HEK293T (cell line): Measurements from ENCODE around the gene ARMC7.

ENCODE experiments used
- CTCF ChIA-PET: fragments of 350-600 bp; formaldehyde crosslinking; extraction: SDS; loops from one replicate; lab custom pipeline; 2021; ENCODE audit warnings: antibody characterized with exemption, inconsistent platforms; lab: Yijun Ruan, JAX
- POLR2A ChIA-PET: fragments of 350-600 bp; formaldehyde crosslinking; extraction: SDS; loops from one replicate; lab custom pipeline; 2020; ENCODE audit warnings: antibody characterized with exemption, inconsistent platforms; lab: Yijun Ruan, JAX
- DNase-seq: peaks from one replicate; pipeline ENCODE4 v3.0.0; 2012; ENCODE audit warnings: mixed read lengths; ENCODE audit errors: extremely low spot score
- ARNT ChIP-seq: fragments of 450-650 bp; IDR thresholded peaks from 2 replicates; pipeline ENCODE4 v1.6.1; 2017; ENCODE audit warnings: mild to moderate bottlenecking
- BHLHE40 ChIP-seq: fragments of 450-650 bp; IDR thresholded peaks from 2 replicates; pipeline ENCODE4 v1.6.1; 2016; ENCODE audit warnings: mild to moderate bottlenecking, moderate library complexity, borderline replicate concordance
- CTBP1 ChIP-seq: fragments of 450-650 bp; IDR thresholded peaks from 2 replicates; pipeline ENCODE4 v1.6.1; 2016; ENCODE audit warnings: borderline replicate concordance
- ELF4 ChIP-seq: fragments of 450-650 bp; IDR thresholded peaks from 2 replicates; pipeline ENCODE4 v1.6.1; 2017; ENCODE audit warnings: antibody characterized with exemption
- FOXA1 ChIP-seq: fragments of 450-650 bp; IDR thresholded peaks from 2 replicates; pipeline ENCODE4 v1.6.1; 2016; ENCODE audit warnings: mild to moderate bottlenecking
- FOXK2 ChIP-seq: fragments of 450-650 bp; IDR thresholded peaks from 2 replicates; pipeline ENCODE4 v1.6.1; 2016; ENCODE audit warnings: mild to moderate bottlenecking
- FOXM1 ChIP-seq: fragments of 450-650 bp; IDR thresholded peaks from 2 replicates; pipeline ENCODE4 v1.6.1; 2017; ENCODE audit warnings: mild to moderate bottlenecking, borderline replicate concordance
- HDGF ChIP-seq: fragments of 450-650 bp; IDR thresholded peaks from 2 replicates; pipeline ENCODE4 v1.6.1; 2017; ENCODE audit warnings: antibody characterized with exemption, borderline replicate concordance
- L3MBTL2 ChIP-seq: fragments of 450-650 bp; conservative IDR thresholded peaks from 2 replicates; pipeline ENCODE4 v1.6.1; 2016; ENCODE audit warnings: mild to moderate bottlenecking
- LEF1 ChIP-seq: fragments of 450-650 bp; IDR thresholded peaks from 2 replicates; pipeline ENCODE4 v1.6.1; 2017; ENCODE audit warnings: mild to moderate bottlenecking, borderline replicate concordance
- NFRKB ChIP-seq: fragments of 450-650 bp; IDR thresholded peaks from 2 replicates; pipeline ENCODE4 v1.6.1; 2016; ENCODE audit warnings: mild to moderate bottlenecking, moderate library complexity
- PKNOX1 ChIP-seq: fragments of 450-650 bp; IDR thresholded peaks from 2 replicates; pipeline ENCODE4 v1.6.1; 2016
- SP1 ChIP-seq: fragments of 450-650 bp; IDR thresholded peaks from 2 replicates; pipeline ENCODE4 v1.6.1; 2017
- SUZ12 ChIP-seq: fragments of 450-650 bp; IDR thresholded peaks from 2 replicates; pipeline ENCODE4 v1.6.1; 2016; ENCODE audit warnings: mild to moderate bottlenecking
- TARDBP ChIP-seq: fragments of 450-650 bp; IDR thresholded peaks from 2 replicates; pipeline ENCODE4 v1.6.1; 2016
- ZNF384 ChIP-seq: fragments of 450-650 bp; IDR thresholded peaks from 2 replicates; pipeline ENCODE4 v1.6.1; 2016

ARMC7 gene

GRCh38 chr17:75111777-75112335 lies 2.1 kb downstream of the ARMC7 start:
- CTCF ChIA-PET: interaction anchor here (0.6 kb wide), 1 partner anchor 59 kb away, joined by 3 read pairs; no protein-coding TSS in a partner anchor
- no peak for DNase-seq
- TF ChIP-seq HDGF: no peak
- no peak; the same call in 1 of the 2 replicates for TF ChIP-seq ZNF384
- no peak for TF ChIP-seq NFRKB
- no peak for TF ChIP-seq TARDBP
- TF ChIP-seq PKNOX1: no peak
- TF ChIP-seq L3MBTL2: no peak
- TF ChIP-seq CTBP1: no peak
- TF ChIP-seq SUZ12: no peak
- no peak for TF ChIP-seq FOXM1
- TF ChIP-seq LEF1: no peak
- no peak for TF ChIP-seq FOXA1
- no peak for TF ChIP-seq SP1
- TF ChIP-seq FOXK2: no peak
- TF ChIP-seq BHLHE40: no peak
- no peak for TF ChIP-seq ELF4
- TF ChIP-seq ARNT: no peak
- POLR2A ChIA-PET: interaction anchor here (0.9 kb wide), 1 partner anchor 17 kb away, joined by 3 read pairs; no protein-coding TSS in a partner anchor

GRCh38 chr17:75113798-75114551 lies 4.2 kb downstream of the ARMC7 start:
- ChIA-PET CTCF (interaction anchor here (0.6 to 3.0 kb wide), 32 partner anchors 8 to 298 kb away, joined by 3 to 44 read pairs (median 5); partner anchors contain the start of genes MIF4GD, MRPL58, NT5C and NUP85), POLR2A (interaction anchor here (0.7 to 6.5 kb wide), 13 partner anchors 11 to 241 kb away, joined by 3 to 68 read pairs (median 3); partner anchors contain the start of genes ATP5PD, FDXR, NT5C and NUP85)
- DNase-seq: peak; percentile 83
- TF ChIP-seq BHLHE40: no peak

DNA sequence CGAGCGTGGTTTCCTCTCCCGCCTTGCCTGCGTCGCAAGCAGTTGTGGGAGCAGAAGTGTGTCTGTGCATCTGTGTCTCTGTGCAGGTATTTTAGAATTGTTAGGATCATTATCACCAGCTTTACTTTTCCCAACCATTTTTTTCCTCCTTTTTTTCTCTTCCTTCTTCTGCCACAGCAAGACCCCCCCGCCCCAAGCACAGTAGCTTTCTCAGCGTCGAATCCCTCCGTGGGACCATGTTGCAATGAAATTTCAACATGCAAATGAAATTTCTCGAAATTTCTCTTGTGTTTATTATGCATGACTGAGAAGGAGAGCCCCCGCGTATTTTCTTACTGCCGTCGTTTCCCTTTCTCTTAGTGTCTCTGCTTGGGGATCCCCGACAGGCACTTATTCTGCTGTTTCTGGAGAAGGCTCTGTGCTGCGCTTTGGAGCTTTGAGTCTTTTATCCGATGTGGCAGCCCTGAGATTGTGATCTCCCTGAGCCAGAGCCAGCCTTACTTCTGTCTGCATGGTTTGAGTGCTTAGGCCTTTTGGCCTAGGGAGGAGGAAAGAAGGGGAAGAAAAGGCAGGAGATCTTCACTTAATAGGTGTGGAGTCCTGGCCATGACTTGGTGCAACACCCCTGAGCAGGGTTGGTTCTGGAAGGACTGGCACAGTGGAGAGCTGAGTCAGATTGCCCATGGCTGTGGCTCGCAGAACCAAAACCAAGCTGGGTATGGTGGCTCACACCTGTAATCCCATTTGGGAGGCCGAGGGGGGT lies 5.0 kb downstream of the ARMC7 start:
- CTCF ChIA-PET: interaction anchor here (0.6 to 3.0 kb wide), 29 partner anchors 9 to 240 kb away, joined by 3 to 44 read pairs (median 6); partner anchors contain the start of genes MIF4GD, MRPL58, NT5C and NUP85
- TF ChIP-seq TARDBP (no peak), L3MBTL2 (no peak), CTBP1 (no peak), ZNF384 (no peak), PKNOX1 (no peak), NFRKB (no peak), ARNT (no peak), FOXM1 (no peak), LEF1 (no peak), FOXK2 (no peak), FOXA1 (no peak), ELF4 (no peak), BHLHE40 (no peak), HDGF (no peak), SP1 (no peak), SUZ12 (no peak)
- POLR2A ChIA-PET: interaction anchor here (1.0 to 6.5 kb wide), 9 partner anchors 10 to 91 kb away, joined by 3 to 68 read pairs (median 5); partner anchors contain the start of genes ATP5PD, NT5C, NUP85 and SUMO2
- DNase-seq: no peak

GRCh38 chr17:75115555-75115954 lies 5.8 kb downstream of the ARMC7 start:
- no peak for TF ChIP-seq ZNF384
- no peak for TF ChIP-seq L3MBTL2
- TF ChIP-seq LEF1: no peak
- no peak for TF ChIP-seq HDGF
- no peak for TF ChIP-seq NFRKB
- TF ChIP-seq FOXA1: no peak
- TF ChIP-seq ELF4: no peak
- no peak for TF ChIP-seq TARDBP
- no peak for TF ChIP-seq BHLHE40
- TF ChIP-seq ARNT: no peak
- TF ChIP-seq FOXM1: no peak
- no peak for TF ChIP-seq SUZ12
- no peak for TF ChIP-seq PKNOX1
- no peak for TF ChIP-seq SP1
- no peak for TF ChIP-seq CTBP1
- no peak for TF ChIP-seq FOXK2
- no peak for DNase-seq
- POLR2A ChIA-PET: interaction anchor here (6.5 kb wide), 1 partner anchor 15 kb away, joined by 68 read pairs; the partner anchor contains the start of gene NT5C
- CTCF ChIA-PET: interaction anchor here (1.0 to 3.0 kb wide), 6 partner anchors 10 to 155 kb away, joined by 3 to 44 read pairs (median 10); partner anchors contain the start of gene MIF4GD
